ENCODE measurements around the gene CCNC.
A peak's percentile ranks its signal among the peaks of the same experiment; 100 is the strongest.

CCNC gene

GRCh38 chr6:99568103-99568933 lies at the start of gene CCNC:
Gene CCNC, minus strand, starts transcription at chr6:99568660. Its CDS starts 133 bp downstream, at chr6:99568527.
- DNase-seq = peak; percentile 82 to 85

- no peak for DNase-seq
Measured at GRCh38 chr6:99617131-99617530, 48.7 kb upstream of the CCNC start.

GRCh38 chr6:99614430-99615186 lies 46.1 kb upstream of the CCNC start:
- DNase-seq = no peak

- no peak for DNase-seq
Measured at GRCh38 chr6:99613705-99614429, 45.4 kb upstream of the CCNC start.

- DNase-seq = no peak
Measured at GRCh38 chr6:99613409-99613704, 44.9 kb upstream of the CCNC start.

GRCh38 chr6:99612551-99613408 lies 44.3 kb upstream of the CCNC start:
- DNase-seq = no peak

- DNase-seq = no peak
Measured at GRCh38 chr6:99611148-99611547, 42.7 kb upstream of the CCNC start.

GRCh38 chr6:99609905-99610489 lies 41.5 kb upstream of the CCNC start:
- no peak for DNase-seq

- DNase-seq = no peak
Measured at GRCh38 chr6:99608886-99609482, 40.5 kb upstream of the CCNC start.

GRCh38 chr6:99608059-99608885 lies 39.8 kb upstream of the CCNC start:
- no peak for DNase-seq

GRCh38 chr6:99607416-99608036 lies 39.1 kb upstream of the CCNC start:
- DNase-seq = no peak

GRCh38 chr6:99606656-99607415 lies 38.4 kb upstream of the CCNC start, which contains the start of gene PRDM13:
Gene PRDM13, plus strand, starts transcription at chr6:99606833. Its CDS starts 202 bp downstream, at chr6:99607035.
- no peak for DNase-seq

- DNase-seq = no peak
Measured at GRCh38 chr6:99605911-99606655, 37.6 kb upstream of the CCNC start.

- DNase-seq = no peak
Measured at GRCh38 chr6:99605074-99605734, 36.7 kb upstream of the CCNC start.

GRCh38 chr6:99604166-99605073 lies 36.0 kb upstream of the CCNC start:
- DNase-seq = no peak

GRCh38 chr6:99603421-99604165 lies 35.1 kb upstream of the CCNC start:
- DNase-seq = no peak

Measured in hippocampal formation (tissue), 2 donors.